ENCODE data around the gene RSRC1.

DNA sequence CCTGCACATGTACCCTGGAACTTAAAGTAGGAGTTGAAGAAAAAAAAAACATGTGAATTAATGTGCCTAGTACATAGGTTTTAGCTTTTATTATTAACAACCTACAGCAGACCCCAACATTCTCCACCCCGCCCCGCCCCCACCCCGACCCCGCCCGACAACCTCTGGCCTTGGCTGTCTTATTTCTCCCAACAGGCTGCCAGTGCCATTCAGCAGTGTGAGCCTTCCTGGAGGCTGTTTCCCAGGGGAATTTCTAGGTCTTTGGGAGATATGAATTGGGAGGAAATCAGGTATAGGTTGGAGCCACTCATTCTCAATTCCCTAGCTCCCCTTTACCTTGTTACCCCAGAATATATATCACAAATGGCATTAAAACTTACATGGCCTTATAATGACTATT lies 452.8 kb downstream of the RSRC1 start:
- TF ChIP-seq RARB (CRISPR knock-in tag; IDR thresholded peaks at IDR 0.05) (no peak), OSR1 (CRISPR knock-in tag; IDR thresholded peaks at IDR 0.05) (no peak), CSDC2 (CRISPR knock-in tag; IDR thresholded peaks at IDR 0.05) (no peak), ZFP30 (CRISPR knock-in tag; IDR thresholded peaks at IDR 0.05) (no peak), TOX (CRISPR knock-in tag; IDR thresholded peaks at IDR 0.05; ENCODE audit: borderline replicate concordance) (no peak), ZNF565 (CRISPR knock-in tag; conservative IDR thresholded peaks at IDR 0.05; ENCODE audit: low read depth) (no peak), BACH2 (CRISPR knock-in tag; IDR thresholded peaks at IDR 0.05; ENCODE audit: borderline replicate concordance) (no peak), ZFP3 (CRISPR knock-in tag; IDR thresholded peaks at IDR 0.05) (no peak), ZNF8 (CRISPR knock-in tag; IDR thresholded peaks at IDR 0.05) (no peak)
- TF ChIP-seq, protein P1, sequence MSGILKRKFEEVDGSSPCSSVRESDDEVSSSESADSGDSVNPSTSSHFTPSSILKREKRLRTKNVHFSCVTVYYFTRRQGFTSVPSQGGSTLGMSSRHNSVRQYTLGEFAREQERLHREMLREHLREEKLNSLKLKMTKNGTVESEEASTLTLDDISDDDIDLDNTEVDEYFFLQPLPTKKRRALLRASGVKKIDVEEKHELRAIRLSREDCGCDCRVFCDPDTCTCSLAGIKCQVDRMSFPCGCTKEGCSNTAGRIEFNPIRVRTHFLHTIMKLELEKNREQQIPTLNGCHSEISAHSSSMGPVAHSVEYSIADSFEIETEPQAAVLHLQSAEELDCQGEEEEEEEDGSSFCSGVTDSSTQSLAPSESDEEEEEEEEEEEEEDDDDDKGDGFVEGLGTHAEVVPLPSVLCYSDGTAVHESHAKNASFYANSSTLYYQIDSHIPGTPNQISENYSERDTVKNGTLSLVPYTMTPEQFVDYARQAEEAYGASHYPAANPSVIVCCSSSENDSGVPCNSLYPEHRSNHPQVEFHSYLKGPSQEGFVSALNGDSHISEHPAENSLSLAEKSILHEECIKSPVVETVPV (CRISPR knock-in tag; IDR thresholded peaks at IDR 0.05), result no peak
- TF ChIP-seq, protein P2, sequence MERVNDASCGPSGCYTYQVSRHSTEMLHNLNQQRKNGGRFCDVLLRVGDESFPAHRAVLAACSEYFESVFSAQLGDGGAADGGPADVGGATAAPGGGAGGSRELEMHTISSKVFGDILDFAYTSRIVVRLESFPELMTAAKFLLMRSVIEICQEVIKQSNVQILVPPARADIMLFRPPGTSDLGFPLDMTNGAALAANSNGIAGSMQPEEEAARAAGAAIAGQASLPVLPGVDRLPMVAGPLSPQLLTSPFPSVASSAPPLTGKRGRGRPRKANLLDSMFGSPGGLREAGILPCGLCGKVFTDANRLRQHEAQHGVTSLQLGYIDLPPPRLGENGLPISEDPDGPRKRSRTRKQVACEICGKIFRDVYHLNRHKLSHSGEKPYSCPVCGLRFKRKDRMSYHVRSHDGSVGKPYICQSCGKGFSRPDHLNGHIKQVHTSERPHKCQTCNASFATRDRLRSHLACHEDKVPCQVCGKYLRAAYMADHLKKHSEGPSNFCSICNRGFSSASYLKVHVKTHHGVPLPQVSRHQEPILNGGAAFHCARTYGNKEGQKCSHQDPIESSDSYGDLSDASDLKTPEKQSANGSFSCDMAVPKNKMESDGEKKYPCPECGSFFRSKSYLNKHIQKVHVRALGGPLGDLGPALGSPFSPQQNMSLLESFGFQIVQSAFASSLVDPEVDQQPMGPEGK (CRISPR knock-in tag; IDR thresholded peaks at IDR 0.05; ENCODE audit: borderline replicate concordance), result no peak

Measured in SK-N-SH treated with all-trans-retinoic acid at 6 μM for 48 hours (cell line).